Astrocyte of the spinal cord (primary cell): ENCODE results near the gene OSM.
A peak's percentile ranks its signal among the peaks of the same experiment; 100 is the strongest.

Source experiments
- DNase-seq: peaks from one replicate; pipeline ENCODE4 v3.0.0; 2011; ENCODE audit warnings: low read depth, low spot score
- H3K4me3 ChIP-seq: 2 replicates; pipeline ENCODE4 v1.5.1; 2011; ENCODE audit warnings: low read depth, mild to moderate bottlenecking, low read length, moderate library complexity
- CTCF ChIP-seq: IDR thresholded peaks from 2 replicates; pipeline ENCODE4 v1.5.1; 2012; ENCODE audit warnings: low read depth, mild to moderate bottlenecking, low read length, inconsistent platforms
- in situ Hi-C: cut with HindIII; loops from 2 replicates; pipeline ENCODE4 v1.10.0; 2017; ENCODE audit warnings: low sequenced_read_pairs

OSM gene

GRCh38 chr22:30266445-30267381 is at the start of gene OSM:
TSS of gene OSM (minus strand) at chr22:30266851. CDS start at chr22:30266799, 52 bp downstream.
- in situ Hi-C loops = no loop called here
- no peak for TF ChIP-seq CTCF
- no peak within 1 kb of the TSS for H3K4me3 ChIP-seq
- no peak for DNase-seq

GRCh38 chr22:30315962-30316576 is 49.4 kb upstream of the OSM start:
- H3K4me3 ChIP-seq = no peak overlapping the region
- no peak for TF ChIP-seq CTCF
- DNase-seq = no peak
- in situ Hi-C loops = no loop called here

GRCh38 chr22:30314915-30315314 is 48.3 kb upstream of the OSM start:
- H3K4me3 ChIP-seq = no peak overlapping the region
- no peak for DNase-seq
- no peak for TF ChIP-seq CTCF
- in situ Hi-C loops = no loop called here

- TF ChIP-seq CTCF = no peak
- in situ Hi-C loops = no loop called here
- no peak overlapping the region for H3K4me3 ChIP-seq
- DNase-seq = no peak
Observed at GRCh38 chr22:30313527-30314363, 47.1 kb upstream of the OSM start.

- in situ Hi-C loops = no loop called here
- DNase-seq = peak; percentile 79
- TF ChIP-seq CTCF = no peak
- H3K4me3 ChIP-seq = no peak overlapping the region
Observed at GRCh38 chr22:30312053-30312452, 45.4 kb upstream of the OSM start.
